Astrocyte (in vitro differentiated cells and primary cell): Measurements from ENCODE around the gene CACNA2D4. TPM values are rescaled to one million over a fixed set of nuclear protein-coding genes. Genes with fewer than 3 reads are reported as not detected.

ENCODE experiments used
- DNase-seq: peaks from one replicate; pipeline ENCODE4 v3.0.0-alpha.2; 2010; ENCODE audit warnings: low read depth
- FAIRE-seq: peaks from 2 replicates; lab custom pipeline; 2011; peaks lifted over from hg19 to GRCh38; lab: Jason Lieb, UNC
- H2AFZ ChIP-seq: 2 replicates; pipeline ENCODE4 v1.6.0; 2012; ENCODE audit warnings: low read depth, low read length, inconsistent platforms
- H3K27ac ChIP-seq: 2 replicates; pipeline ENCODE4 v1.5.1; 2011; ENCODE audit warnings: low read depth, low read length, inconsistent platforms
- H3K27me3 ChIP-seq: 2 replicates; pipeline ENCODE4 v1.6.0; 2011; ENCODE audit warnings: low read length, inconsistent platforms; ENCODE audit not compliant: insufficient read depth
- H3K36me3 ChIP-seq: 2 replicates; pipeline ENCODE4 v1.5.1; 2011; ENCODE audit warnings: low read length, inconsistent platforms; ENCODE audit not compliant: insufficient read depth
- H3K4me1 ChIP-seq: 2 replicates; pipeline ENCODE4 v1.5.1; 2011; ENCODE audit warnings: low read length, inconsistent platforms; ENCODE audit not compliant: insufficient read depth
- H3K4me2 ChIP-seq: 2 replicates; pipeline ENCODE4 v1.6.0; 2012; ENCODE audit warnings: low read length, inconsistent platforms
- H3K4me3 ChIP-seq: 2 replicates; pipeline ENCODE4 v1.5.1; 2011; ENCODE audit warnings: low read depth, mild to moderate bottlenecking, low read length, inconsistent platforms; ENCODE audit not compliant: insufficient read depth
- H3K79me2 ChIP-seq: 2 replicates; pipeline ENCODE4 v1.6.0; 2012; ENCODE audit warnings: mild to moderate bottlenecking, low read length, inconsistent platforms; ENCODE audit not compliant: insufficient read depth
- H3K9ac ChIP-seq: 2 replicates; pipeline ENCODE4 v1.6.0; 2012; ENCODE audit warnings: mild to moderate bottlenecking, low read length, inconsistent platforms
- H3K9me3 ChIP-seq: 2 replicates; pipeline ENCODE4 v1.5.1; 2012; ENCODE audit warnings: low read depth, mild to moderate bottlenecking, low read length, inconsistent platforms; ENCODE audit not compliant: insufficient read depth
- H4K20me1 ChIP-seq: 2 replicates; pipeline ENCODE4 v1.6.0; 2012; ENCODE audit warnings: low read length, inconsistent platforms; ENCODE audit not compliant: insufficient read depth
- H3K27ac Mint-ChIP-seq: one replicate; pipeline ENCODE4 v1.8.0; 2021; ENCODE audit warnings: mild to moderate bottlenecking, mixed read lengths; ENCODE audit not compliant: unreplicated experiment
- H3K27me3 Mint-ChIP-seq: one replicate; pipeline ENCODE4 v1.8.0; 2021; ENCODE audit warnings: low read depth, mixed read lengths; ENCODE audit not compliant: unreplicated experiment
- H3K36me3 Mint-ChIP-seq: one replicate; pipeline ENCODE4 v1.8.0; 2021; ENCODE audit warnings: low read depth, mixed read lengths; ENCODE audit not compliant: unreplicated experiment
- H3K4me1 Mint-ChIP-seq: one replicate; pipeline ENCODE4 v1.8.0; 2021; ENCODE audit warnings: low read depth, mixed read lengths; ENCODE audit not compliant: unreplicated experiment
- H3K4me3 Mint-ChIP-seq: one replicate; pipeline ENCODE4 v1.8.0; 2021; ENCODE audit warnings: mild to moderate bottlenecking, moderate library complexity, mixed read lengths; ENCODE audit not compliant: unreplicated experiment
- H3K9me3 Mint-ChIP-seq: one replicate; pipeline ENCODE4 v1.8.0; 2021; ENCODE audit warnings: mild to moderate bottlenecking, mixed read lengths; ENCODE audit not compliant: unreplicated experiment
- CTCF ChIP-seq: IDR thresholded peaks from 2 replicates; pipeline ENCODE4 v1.5.1; 2011; ENCODE audit warnings: low read depth, mild to moderate bottlenecking, inconsistent platforms, low read length, moderate library complexity; ENCODE audit not compliant: insufficient read depth
- EZH2 ChIP-seq: IDR thresholded peaks from 2 replicates; pipeline ENCODE4 v1.6.1; 2012; ENCODE audit warnings: mild to moderate bottlenecking, low read length, inconsistent platforms; ENCODE audit not compliant: insufficient read depth
- total RNA-seq: library from RNA; stranded (reverse); gene quantifications from 2 replicates; pipeline ENCODE4 v1.2.1, GENCODE V29; 2021

The CACNA2D4 gene
- total RNA-seq, 1 donor from 2014 or later = 0.09 TPM

DNA sequence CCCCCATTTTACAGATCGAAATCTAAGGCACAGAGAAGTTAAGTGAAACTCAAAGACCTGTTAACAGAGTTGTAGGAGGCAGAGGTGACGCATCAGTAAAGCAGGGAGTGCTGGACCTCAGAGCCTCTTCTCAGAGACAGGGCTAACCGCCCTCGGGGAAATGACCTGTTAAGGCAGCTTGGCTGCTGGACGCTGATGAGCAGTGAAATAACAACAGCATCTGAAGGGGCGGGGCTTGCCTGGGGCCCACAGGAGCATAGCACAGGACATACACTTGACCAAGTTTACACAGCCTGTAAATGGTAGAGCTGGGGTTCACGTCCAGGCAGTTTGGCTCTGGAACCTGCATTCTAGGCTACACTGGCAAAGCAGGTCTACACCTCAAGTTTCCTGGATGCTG is 58.8 kb downstream of the CACNA2D4 start:
- DNase-seq (no peak), FAIRE-seq (no peak)
- Mint-ChIP-seq H3K27ac (no peak overlapping the region), H3K4me1 (no peaks in the 10 kb centered on the region), H3K36me3 (peaks cover 1% of the 10 kb centered on the region), H3K4me3 (no peak overlapping the region), H3K9me3 (peaks cover 3% of the 10 kb centered on the region), H3K27me3 (peaks cover 48% of the 10 kb centered on the region)
- Histone ChIP-seq H3K36me3 (no peaks in the 10 kb centered on the region), H3K27me3 (peaks cover 6% of the 10 kb centered on the region), H3K4me3 (no peak overlapping the region), H3K27ac (no peak overlapping the region), H3K9ac (no peak overlapping the region), H3K4me1 (no peaks in the 10 kb centered on the region), H2AFZ (no peak overlapping the region), H4K20me1 (no peaks in the 10 kb centered on the region), H3K4me2 (no peak overlapping the region), H3K79me2 (no peaks in the 10 kb centered on the region), H3K9me3 (peaks cover 18% of the 10 kb centered on the region)
- TF ChIP-seq EZH2 = no peak
- TF ChIP-seq CTCF = no peak

DNA sequence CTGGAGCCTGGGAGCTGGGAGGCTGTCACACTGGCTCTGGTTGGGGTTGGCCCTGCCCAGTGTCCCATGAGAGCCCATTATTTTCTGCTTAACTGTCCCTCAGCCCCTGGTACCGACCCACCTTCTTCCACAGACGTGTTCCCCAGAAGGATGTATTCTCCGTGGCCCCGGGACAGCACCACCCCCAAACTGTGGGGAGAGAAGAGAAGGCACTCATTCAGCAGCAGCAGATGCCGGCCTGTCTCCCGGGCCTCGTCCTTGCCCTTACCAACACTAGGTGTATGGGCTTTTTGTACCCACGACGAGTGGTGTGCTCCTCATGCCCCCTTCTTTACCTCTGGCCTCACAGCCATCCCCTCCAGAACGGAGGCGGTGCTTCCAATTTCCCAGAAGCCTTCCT is 60.0 kb downstream of the CACNA2D4 start:
- H3K27ac ChIP-seq = no peak overlapping the region

More for the DNA sequence above, 60.0 kb downstream of the CACNA2D4 start:
- Histone ChIP-seq H3K4me2 (no peak overlapping the region), H3K4me3 (no peak overlapping the region), H2AFZ (no peak overlapping the region), H3K27me3 (no peaks in the 10 kb centered on the region), H3K4me1 (no peaks in the 10 kb centered on the region), H3K9me3 (peaks cover 20% of the 10 kb centered on the region), H3K9ac (no peak overlapping the region), H3K79me2 (no peaks in the 10 kb centered on the region), H4K20me1 (no peaks in the 10 kb centered on the region), H3K36me3 (no peaks in the 10 kb centered on the region)
- FAIRE-seq (no peak), DNase-seq (no peak)
- H3K4me3 Mint-ChIP-seq = no peak overlapping the region
- peaks cover 48% of the 10 kb centered on the region for H3K27me3 Mint-ChIP-seq
- TF ChIP-seq CTCF (no peak), EZH2 (no peak)
- H3K27ac Mint-ChIP-seq = no peak overlapping the region
- H3K9me3 Mint-ChIP-seq = peaks cover 3% of the 10 kb centered on the region
- no peaks in the 10 kb centered on the region for H3K4me1 Mint-ChIP-seq
- peaks cover 1% of the 10 kb centered on the region for H3K36me3 Mint-ChIP-seq
